ENCODE data around the gene FAM53C.

The FAM53C gene

DNA sequence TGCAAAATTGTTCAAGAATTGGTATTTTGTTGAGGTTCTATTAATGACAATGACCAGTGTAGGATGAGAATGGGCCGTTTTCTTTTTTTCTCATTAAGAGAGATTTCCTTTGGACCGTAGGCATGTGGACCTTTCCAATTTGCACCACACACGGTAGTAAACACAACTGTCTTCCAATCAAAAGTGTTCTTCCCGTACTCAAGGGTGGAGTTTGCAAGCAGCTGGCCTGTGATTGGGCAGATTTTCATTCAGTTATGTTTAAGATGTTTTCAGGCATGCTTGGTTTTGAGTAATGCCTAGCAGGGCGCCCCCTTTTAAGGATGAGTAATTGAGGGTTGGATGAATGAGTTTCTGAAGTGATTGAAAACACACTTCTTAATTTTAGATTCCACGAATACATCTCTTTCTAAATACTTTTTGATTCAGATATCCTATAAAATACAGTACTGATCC is 16.9 kb downstream of the FAM53C start:
- peak overlapping the region; percentile 99 for H3K27ac Mint-ChIP-seq
- intact Hi-C loops (cut with micrococcal nuclease): loop anchor here (10.0 kb wide), 1 partner anchor 190 kb away; the partner anchor contains the start of gene ETF1
- peaks cover 37% of the 10 kb centered on the region for H3K36me3 Mint-ChIP-seq (ENCODE audit: low read depth)
- H3K4me3 Mint-ChIP-seq: peak overlapping the region; percentile 96
- peaks cover 46% of the 10 kb centered on the region for H3K4me1 Mint-ChIP-seq (ENCODE audit: low read depth)
- peaks cover 9% of the 10 kb centered on the region for H3K9me3 Mint-ChIP-seq
- no peaks in the 10 kb centered on the region for H3K27me3 Mint-ChIP-seq

DNA sequence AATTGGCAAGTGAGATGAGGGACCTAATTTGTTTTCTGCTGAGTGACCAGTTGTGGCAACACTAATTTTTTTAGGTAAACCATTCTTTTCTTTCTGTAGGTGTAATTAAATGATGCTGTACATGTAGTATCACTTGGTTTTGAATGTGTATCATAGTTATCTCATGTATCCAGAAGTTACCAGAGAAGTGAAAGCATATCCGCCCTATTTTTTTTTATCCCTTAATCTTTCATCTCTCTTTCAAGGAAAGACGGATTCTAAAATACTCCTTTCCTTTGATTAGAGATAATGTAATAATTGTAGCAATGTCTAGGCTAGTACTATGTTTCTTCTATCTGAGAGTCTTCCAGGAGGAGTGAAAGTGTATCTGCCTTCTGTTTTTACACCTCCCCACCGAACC is 21.6 kb downstream of the FAM53C start:
- no peaks in the 10 kb centered on the region for H3K27me3 Mint-ChIP-seq
- peaks cover 27% of the 10 kb centered on the region for H3K36me3 Mint-ChIP-seq (ENCODE audit: low read depth)
- intact Hi-C loops (cut with micrococcal nuclease): loop anchor here (10.0 kb wide), 1 partner anchor 185 kb away; the partner anchor contains the start of gene ETF1
- peaks cover 34% of the 10 kb centered on the region for H3K4me1 Mint-ChIP-seq (ENCODE audit: low read depth)
- no peaks in the 10 kb centered on the region for H3K9me3 Mint-ChIP-seq
- H3K27ac Mint-ChIP-seq: no peak overlapping the region
- H3K4me3 Mint-ChIP-seq: no peak overlapping the region

DNA sequence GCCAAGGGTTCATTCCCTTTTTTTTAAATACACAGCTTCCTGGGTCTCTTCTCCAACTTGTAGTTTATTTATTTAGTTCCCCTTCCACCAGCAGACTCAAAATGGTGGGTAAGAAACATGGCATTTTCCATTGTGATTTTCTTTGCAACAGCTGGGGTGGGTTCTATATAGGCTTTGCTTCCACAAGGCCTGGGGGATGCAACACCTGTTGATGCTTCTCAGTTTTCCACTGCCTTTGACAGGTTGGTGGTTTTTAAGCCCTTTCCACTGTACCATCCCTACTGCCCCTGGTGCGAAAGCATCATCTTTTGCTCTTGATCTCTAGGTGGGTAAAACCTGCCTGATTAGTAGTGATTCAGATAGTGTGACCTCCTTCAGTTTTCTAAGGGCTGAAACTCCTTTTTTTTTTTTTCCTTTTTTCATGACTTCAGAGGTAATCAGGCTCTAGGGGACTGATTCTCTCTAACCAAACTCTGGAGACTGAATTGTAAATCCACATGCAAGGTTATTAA is 22.9 kb downstream of the FAM53C start:
- Mint-ChIP-seq H3K36me3 (ENCODE audit: low read depth) (peaks cover 28% of the 10 kb centered on the region), H3K4me1 (ENCODE audit: low read depth) (peaks cover 31% of the 10 kb centered on the region), H3K9me3 (no peaks in the 10 kb centered on the region), H3K27me3 (no peaks in the 10 kb centered on the region), H3K27ac (peak overlapping the region; percentile 52), H3K4me3 (no peak overlapping the region)
- intact Hi-C loops (cut with micrococcal nuclease): no loop called here

DNA sequence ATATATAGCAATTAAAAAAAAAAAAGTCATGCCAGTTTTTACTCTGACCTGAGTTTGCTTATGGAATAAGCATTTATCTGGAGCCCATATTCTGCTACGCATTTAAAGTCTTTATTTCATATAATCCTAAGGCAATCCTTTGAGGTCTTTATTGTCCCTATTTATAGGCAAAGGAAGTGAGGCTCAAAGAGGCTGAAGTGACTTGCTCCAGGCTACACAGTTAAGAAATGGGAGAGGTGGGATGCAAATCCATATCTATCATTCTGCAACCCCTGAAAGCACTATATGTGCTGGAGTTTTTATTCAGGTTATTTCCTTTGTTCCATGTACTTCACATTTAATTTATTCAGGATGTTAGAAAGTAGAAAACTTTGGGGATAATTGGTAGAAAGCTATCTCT is 26.5 kb downstream of the FAM53C start:
- Mint-ChIP-seq H3K4me3 (no peak overlapping the region), H3K9me3 (no peaks in the 10 kb centered on the region), H3K27ac (no peak overlapping the region), H3K27me3 (no peaks in the 10 kb centered on the region), H3K4me1 (ENCODE audit: low read depth) (peaks cover 46% of the 10 kb centered on the region), H3K36me3 (ENCODE audit: low read depth) (peaks cover 22% of the 10 kb centered on the region)
- intact Hi-C loops (cut with micrococcal nuclease): no loop called here

DNA sequence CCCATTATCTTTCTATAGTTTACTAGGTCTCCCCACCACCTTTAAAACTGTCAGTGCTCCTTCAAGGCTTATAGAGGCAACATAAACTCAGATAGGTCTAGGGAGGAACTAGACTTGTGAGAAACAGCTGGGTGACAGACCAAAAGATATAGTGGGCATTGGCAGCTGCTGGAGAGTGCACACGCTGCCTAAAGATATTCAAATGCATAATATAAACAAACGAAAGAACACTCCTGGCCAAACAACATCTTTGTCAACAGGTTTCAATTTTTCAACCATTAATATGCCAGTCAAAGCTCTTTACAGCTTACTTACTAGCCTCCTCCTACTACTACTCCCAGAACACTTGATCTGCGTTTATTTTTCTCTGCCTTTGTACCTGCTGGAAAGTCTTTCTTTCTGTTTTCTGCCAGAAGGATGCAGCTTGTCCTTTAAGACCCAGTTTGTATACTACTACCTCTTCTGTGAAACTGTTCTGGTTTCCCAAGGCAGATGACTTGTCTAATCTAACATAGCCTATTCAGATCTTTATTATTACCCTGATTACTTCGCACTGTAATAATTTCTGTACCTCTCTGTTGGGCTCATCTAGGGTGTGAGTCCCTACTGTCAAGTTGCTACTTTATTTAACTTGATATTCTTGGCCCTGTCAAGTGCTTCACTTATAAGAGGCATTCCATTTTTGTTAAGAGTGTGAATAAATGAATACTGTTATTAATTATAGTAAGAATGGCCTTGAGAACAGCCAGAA is 28.7 kb downstream of the FAM53C start:
- intact Hi-C loops (cut with micrococcal nuclease): loop anchor here (5.0 kb wide), 1 partner anchor 35 kb away; the partner anchor contains the start of gene CDC25C
- Mint-ChIP-seq H3K36me3 (ENCODE audit: low read depth) (peaks cover 22% of the 10 kb centered on the region), H3K4me3 (no peak overlapping the region), H3K27me3 (no peaks in the 10 kb centered on the region), H3K4me1 (ENCODE audit: low read depth) (peaks cover 48% of the 10 kb centered on the region), H3K9me3 (no peaks in the 10 kb centered on the region), H3K27ac (peak overlapping the region; percentile 15)

DNA sequence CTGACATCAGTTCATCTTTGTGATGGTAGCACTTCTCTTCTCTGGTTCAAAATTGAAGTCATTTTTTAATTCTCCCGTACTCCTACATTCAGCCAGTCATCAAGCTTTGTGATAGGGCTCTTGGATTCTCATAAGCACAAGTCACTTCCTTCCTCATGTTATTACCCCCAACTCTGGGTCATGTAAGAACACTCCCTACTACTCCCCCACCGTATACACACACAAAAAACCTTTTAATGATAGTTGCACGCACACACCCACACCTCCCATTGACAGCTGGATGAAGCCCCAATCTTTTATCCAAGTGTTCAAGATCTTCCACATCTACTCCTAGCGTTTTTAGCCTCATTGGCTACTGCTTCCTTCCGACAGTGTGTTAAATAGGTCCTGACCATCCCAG is 31.2 kb downstream of the FAM53C start:
- intact Hi-C loops (cut with micrococcal nuclease): loop anchor here (1.0 to 5.0 kb wide), 2 partner anchors 16 to 37 kb away; partner anchors contain the start of gene CDC25C
- Mint-ChIP-seq H3K4me1 (ENCODE audit: low read depth) (peaks cover 55% of the 10 kb centered on the region), H3K27me3 (no peaks in the 10 kb centered on the region), H3K4me3 (peak overlapping the region; percentile 46), H3K9me3 (no peaks in the 10 kb centered on the region), H3K27ac (peak overlapping the region; percentile 93), H3K36me3 (ENCODE audit: low read depth) (peaks cover 26% of the 10 kb centered on the region)

DNA sequence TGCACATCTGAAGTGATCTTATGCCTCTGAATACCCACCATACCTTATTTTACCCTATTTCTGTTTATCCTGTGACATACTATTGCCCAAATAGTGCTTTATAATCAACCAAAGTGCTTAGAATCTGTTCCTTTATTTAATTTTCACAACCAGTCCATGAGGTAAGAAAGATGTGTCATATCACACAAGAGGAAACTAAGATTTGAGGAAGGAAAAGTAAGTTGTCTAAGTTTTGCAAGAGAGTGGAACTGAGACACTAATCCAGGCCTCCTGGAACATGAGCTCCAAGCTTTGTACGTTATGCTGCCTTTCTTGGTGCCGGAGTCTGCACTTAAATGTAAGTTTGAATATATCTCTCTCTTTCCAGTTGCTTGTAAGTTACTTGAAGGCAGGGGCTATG is 31.6 kb downstream of the FAM53C start:
- peaks cover 28% of the 10 kb centered on the region for H3K36me3 Mint-ChIP-seq (ENCODE audit: low read depth)
- intact Hi-C loops (cut with micrococcal nuclease): loop anchor here (1.0 to 5.0 kb wide), 2 partner anchors 16 to 37 kb away; partner anchors contain the start of gene CDC25C
- no peaks in the 10 kb centered on the region for H3K9me3 Mint-ChIP-seq
- H3K4me3 Mint-ChIP-seq: peak overlapping the region; percentile 46
- no peaks in the 10 kb centered on the region for H3K27me3 Mint-ChIP-seq
- H3K4me1 Mint-ChIP-seq (ENCODE audit: low read depth): peaks cover 55% of the 10 kb centered on the region
- H3K27ac Mint-ChIP-seq: peak overlapping the region; percentile 93

DNA sequence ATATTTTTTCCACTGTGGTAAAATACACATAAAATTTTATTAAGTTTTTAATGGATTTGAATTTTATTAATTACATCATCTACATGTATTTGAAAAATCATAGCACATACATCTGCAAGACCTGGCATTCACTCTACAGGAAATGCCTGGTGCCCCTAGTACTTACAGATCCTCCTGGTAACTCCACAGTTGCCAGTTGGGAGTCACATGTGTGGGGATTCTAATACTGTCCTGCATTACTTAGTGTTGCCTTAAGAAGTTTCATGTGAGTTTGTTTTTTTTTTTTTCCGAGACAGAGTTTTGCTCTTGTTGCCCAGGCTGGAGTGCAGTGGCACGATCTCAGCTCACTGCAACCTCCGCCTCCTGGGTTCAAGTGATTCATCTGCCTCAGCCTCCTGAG is 32.5 kb downstream of the FAM53C start:
- no peaks in the 10 kb centered on the region for H3K9me3 Mint-ChIP-seq
- peaks cover 55% of the 10 kb centered on the region for H3K4me1 Mint-ChIP-seq (ENCODE audit: low read depth)
- peak overlapping the region; percentile 48 for H3K27ac Mint-ChIP-seq
- H3K36me3 Mint-ChIP-seq (ENCODE audit: low read depth): peaks cover 36% of the 10 kb centered on the region
- H3K4me3 Mint-ChIP-seq: peak overlapping the region; percentile 9
- no peaks in the 10 kb centered on the region for H3K27me3 Mint-ChIP-seq
- intact Hi-C loops (cut with micrococcal nuclease): no loop called here

DNA sequence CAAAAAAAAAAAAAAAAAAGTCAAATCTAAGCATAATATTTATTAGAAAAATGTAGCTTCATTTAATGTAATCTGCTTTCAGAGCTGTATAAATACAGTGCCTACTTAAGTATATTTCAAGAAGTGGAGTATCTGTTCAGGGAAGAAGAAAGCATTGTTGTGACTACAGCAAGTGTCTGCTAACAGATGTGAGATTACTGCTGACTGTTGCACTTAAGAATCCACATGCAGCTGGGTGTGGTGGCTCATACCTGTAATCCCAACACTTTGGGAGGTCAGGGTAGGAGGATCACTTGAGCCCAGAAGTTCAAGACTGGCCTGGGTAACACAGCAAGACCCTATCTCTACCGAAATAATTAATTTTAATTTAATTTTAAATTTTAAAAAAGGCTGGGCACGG is 33.4 kb downstream of the FAM53C start:
- Mint-ChIP-seq H3K4me1 (ENCODE audit: low read depth) (peaks cover 49% of the 10 kb centered on the region), H3K27ac (peak overlapping the region; percentile 48), H3K9me3 (no peaks in the 10 kb centered on the region), H3K4me3 (no peak overlapping the region), H3K27me3 (no peaks in the 10 kb centered on the region), H3K36me3 (ENCODE audit: low read depth) (peaks cover 40% of the 10 kb centered on the region)
- intact Hi-C loops (cut with micrococcal nuclease): no loop called here

DNA sequence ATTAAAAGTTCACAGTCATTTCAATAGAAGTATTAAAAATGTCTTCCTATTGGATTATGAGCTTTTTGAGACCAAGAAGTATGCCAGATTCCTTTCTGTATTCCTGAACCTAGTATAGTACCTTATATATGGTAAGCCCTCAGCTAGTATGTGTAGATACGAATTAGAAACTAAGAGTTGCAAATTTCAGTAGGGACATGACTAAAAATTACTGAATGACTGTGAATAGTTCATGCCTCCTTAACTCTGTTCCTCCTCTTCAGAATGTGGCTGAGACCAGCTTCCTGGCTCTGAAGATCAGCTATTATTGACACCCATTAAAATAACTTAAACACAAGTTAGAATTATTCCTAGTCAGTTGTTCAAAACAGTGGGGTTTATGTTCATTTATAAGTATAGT is 34.2 kb downstream of the FAM53C start:
- H3K27ac Mint-ChIP-seq: no peak overlapping the region
- intact Hi-C loops (cut with micrococcal nuclease): no loop called here

DNA sequence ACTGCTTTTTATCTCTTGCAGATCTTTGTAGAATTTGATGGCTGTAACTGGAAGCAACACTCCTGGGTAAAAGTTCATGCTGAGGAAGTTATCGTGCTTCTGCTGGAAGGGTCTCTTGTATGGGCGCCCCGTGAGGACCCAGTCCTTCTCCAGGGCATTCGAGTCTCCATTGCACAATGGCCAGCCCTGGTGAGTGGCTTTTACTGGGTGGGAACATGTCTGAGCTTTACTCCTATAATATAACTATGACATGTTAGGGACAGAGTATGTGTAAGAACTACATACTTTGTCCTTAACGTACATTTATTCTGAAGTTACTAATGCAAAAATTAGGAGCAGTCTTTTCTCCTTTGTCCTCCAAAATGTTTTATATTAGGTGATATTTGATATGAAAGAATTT is 34.6 kb downstream of the FAM53C start:
- intact Hi-C loops (cut with micrococcal nuclease): no loop called here
- H3K9me3 Mint-ChIP-seq: no peaks in the 10 kb centered on the region

More for the DNA sequence above, 34.2 kb downstream of the FAM53C start:
- Mint-ChIP-seq H3K4me1 (ENCODE audit: low read depth) (peaks cover 43% of the 10 kb centered on the region), H3K27me3 (no peaks in the 10 kb centered on the region), H3K4me3 (no peak overlapping the region), H3K36me3 (ENCODE audit: low read depth) (peaks cover 47% of the 10 kb centered on the region), H3K9me3 (no peaks in the 10 kb centered on the region)

DNA sequence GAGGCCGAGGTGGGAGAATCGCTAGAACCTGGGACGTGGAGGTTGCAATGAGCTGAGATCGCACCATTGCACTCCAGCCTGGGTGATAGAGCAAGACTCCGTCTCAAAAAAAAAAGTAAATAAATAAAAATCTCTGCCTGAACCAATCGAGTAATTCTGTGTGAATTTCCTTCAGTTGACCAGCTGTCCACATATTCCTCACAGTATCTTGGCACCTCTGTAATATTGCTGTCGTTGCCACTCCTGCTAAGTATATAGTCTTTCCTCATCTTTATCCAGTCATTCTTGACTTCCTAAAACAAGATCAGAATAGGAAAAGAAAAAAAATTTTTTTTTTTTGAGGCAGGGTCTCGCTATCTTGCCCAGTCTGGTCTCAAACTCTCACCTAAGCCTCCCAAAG is 44.3 kb downstream of the FAM53C start:
- Mint-ChIP-seq H3K27ac (no peak overlapping the region), H3K9me3 (no peaks in the 10 kb centered on the region), H3K27me3 (no peaks in the 10 kb centered on the region), H3K4me1 (ENCODE audit: low read depth) (peaks cover 15% of the 10 kb centered on the region), H3K36me3 (ENCODE audit: low read depth) (peaks cover 95% of the 10 kb centered on the region), H3K4me3 (no peak overlapping the region)
- intact Hi-C loops (cut with micrococcal nuclease): no loop called here

More for the DNA sequence above, 34.6 kb downstream of the FAM53C start:
- H3K4me1 Mint-ChIP-seq (ENCODE audit: low read depth): peaks cover 43% of the 10 kb centered on the region
- no peaks in the 10 kb centered on the region for H3K27me3 Mint-ChIP-seq
- H3K27ac Mint-ChIP-seq: no peak overlapping the region
- H3K4me3 Mint-ChIP-seq: no peak overlapping the region
- peaks cover 52% of the 10 kb centered on the region for H3K36me3 Mint-ChIP-seq (ENCODE audit: low read depth)

DNA sequence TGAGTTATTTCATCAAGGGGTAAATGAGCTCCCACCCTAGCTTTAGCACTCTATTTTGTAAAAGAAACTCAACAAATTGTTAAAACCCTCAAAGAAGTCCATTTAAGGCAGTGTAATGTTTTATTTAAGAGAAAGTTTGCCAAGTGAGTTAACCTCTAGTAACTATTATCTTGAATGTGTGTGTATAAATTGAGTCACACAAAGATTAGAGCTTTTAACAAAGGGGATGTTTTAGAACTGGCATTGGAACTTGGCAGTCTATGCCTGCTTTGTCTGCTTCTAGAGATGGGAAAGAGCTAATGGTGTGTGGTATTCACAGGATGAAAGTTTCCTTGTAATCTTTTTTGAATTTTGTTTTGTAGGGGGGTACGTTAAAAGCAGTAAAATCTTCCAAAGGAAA is 47.6 kb downstream of the FAM53C start:
- peaks cover 19% of the 10 kb centered on the region for H3K4me1 Mint-ChIP-seq (ENCODE audit: low read depth)
- H3K36me3 Mint-ChIP-seq (ENCODE audit: low read depth): peaks cover 92% of the 10 kb centered on the region
- no peak overlapping the region for H3K27ac Mint-ChIP-seq
- intact Hi-C loops (cut with micrococcal nuclease): no loop called here
- H3K4me3 Mint-ChIP-seq: no peak overlapping the region
- H3K9me3 Mint-ChIP-seq: no peaks in the 10 kb centered on the region
- H3K27me3 Mint-ChIP-seq: no peaks in the 10 kb centered on the region

DNA sequence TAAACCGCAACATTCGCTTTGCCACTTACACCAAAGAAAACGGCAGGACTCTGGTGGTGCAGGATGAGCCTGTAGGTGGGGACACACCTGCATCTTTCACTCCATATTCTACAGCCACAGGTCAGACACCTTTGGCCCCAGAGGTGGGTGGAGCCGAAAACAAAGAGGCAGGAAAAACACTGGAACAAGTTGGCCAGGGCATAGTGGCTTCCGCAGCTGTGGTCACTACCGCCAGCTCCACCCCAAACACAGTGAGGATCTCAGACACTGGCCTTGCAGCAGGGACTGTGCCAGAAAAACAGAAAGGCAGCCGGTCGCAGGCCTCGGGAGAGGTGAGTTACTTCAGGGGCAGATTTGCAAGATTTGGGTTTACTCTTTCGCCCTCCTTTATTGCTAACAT is 48.2 kb downstream of the FAM53C start:
- Mint-ChIP-seq H3K9me3 (no peaks in the 10 kb centered on the region), H3K27me3 (no peaks in the 10 kb centered on the region), H3K4me3 (no peak overlapping the region), H3K36me3 (ENCODE audit: low read depth) (peaks cover 92% of the 10 kb centered on the region), H3K27ac (peak overlapping the region; percentile 10), H3K4me1 (ENCODE audit: low read depth) (peaks cover 19% of the 10 kb centered on the region)
- intact Hi-C loops (cut with micrococcal nuclease): no loop called here

Data from dendritic cell treated with granulocyte-macrophage colony-stimulating factor and Interleukin-4, amounts not matched to agents 40 ng/mL and 50 ng/mL, for 4 days (primary cell).